HepG2 (cell line): Measurements from ENCODE around the gene LAMA5. TPM values are rescaled to one million over a fixed set of nuclear protein-coding genes. Genes with fewer than 3 reads are reported as not detected.

Source experiments
- ARID4A ChIP-seq: sonication (generic); formaldehyde crosslinking; IDR thresholded peaks from 2 replicates; pipeline ENCODE4 v1.5.0; 2020; ENCODE audit warnings: mild to moderate bottlenecking, missing genetic modification reagents, borderline replicate concordance
- KLF12 ChIP-seq: sonication (generic); formaldehyde crosslinking; IDR thresholded peaks from 2 replicates; pipeline ENCODE4 v1.4.0; 2020; ENCODE audit warnings: missing genetic modification reagents, borderline replicate concordance
- MEIS2 ChIP-seq: sonication (generic); formaldehyde crosslinking; IDR thresholded peaks from 2 replicates; pipeline ENCODE4 v1.9.0; 2021; ENCODE audit warnings: mild to moderate bottlenecking, missing genetic modification reagents
- NCOA2 ChIP-seq: sonication (generic); formaldehyde crosslinking; IDR thresholded peaks from 2 replicates; pipeline ENCODE4 v1.8.0; 2022; ENCODE audit warnings: inconsistent platforms
- NR3C1 ChIP-seq: sonication (generic); formaldehyde crosslinking; IDR thresholded peaks from 2 replicates; pipeline ENCODE4 v1.4.0; 2020; ENCODE audit warnings: missing genetic modification reagents
- RAD51 ChIP-seq: fragments of 450-650 bp; IDR thresholded peaks from 2 replicates; pipeline ENCODE4 v1.6.1; 2016; ENCODE audit warnings: borderline replicate concordance
- SIN3A ChIP-seq: IDR thresholded peaks from 2 replicates; pipeline ENCODE4 v1.6.1; 2011; ENCODE audit warnings: low read depth, mild to moderate bottlenecking, control low read depth, low read length, borderline replicate concordance
- SKIL ChIP-seq: sonication (generic); formaldehyde crosslinking; IDR thresholded peaks from 2 replicates; pipeline ENCODE4 v1.8.0; 2022; ENCODE audit warnings: missing genetic modification reagents, mild to moderate bottlenecking, moderate library complexity, borderline replicate concordance
- SNAPC2 ChIP-seq: sonication (generic); formaldehyde crosslinking; IDR thresholded peaks from 2 replicates; pipeline ENCODE4 v1.8.1; 2022; ENCODE audit warnings: mild to moderate bottlenecking, missing genetic modification reagents
- TEAD3 ChIP-seq: optimal IDR thresholded peaks from 2 replicates; pipeline ENCODE3; 2016; ENCODE audit warnings: borderline replicate concordance
- ZBTB34 ChIP-seq: sonication (generic); formaldehyde crosslinking; IDR thresholded peaks from 2 replicates; pipeline ENCODE4 v1.8.0; 2022; ENCODE audit warnings: mild to moderate bottlenecking, missing genetic modification reagents
- ZC3H4 ChIP-seq: sonication (generic); formaldehyde crosslinking; IDR thresholded peaks from 2 replicates; pipeline ENCODE4 v1.4.0; 2020; ENCODE audit warnings: missing genetic modification reagents, borderline replicate concordance
- ZNF253 ChIP-seq: sonication (generic); formaldehyde crosslinking; IDR thresholded peaks from 2 replicates; pipeline ENCODE4 v1.8.0; 2022; ENCODE audit warnings: mild to moderate bottlenecking, missing genetic modification reagents, borderline replicate concordance
- ZNF263 ChIP-seq: sonication (generic); formaldehyde crosslinking; IDR thresholded peaks from 2 replicates; pipeline ENCODE4 v1.4.0; 2020; ENCODE audit warnings: missing genetic modification reagents
- ZNF468 ChIP-seq: sonication (generic); formaldehyde crosslinking; IDR thresholded peaks from 2 replicates; pipeline ENCODE4 v1.8.0; 2022; ENCODE audit warnings: mild to moderate bottlenecking, moderate library complexity, missing genetic modification reagents
- ZNF510 ChIP-seq: sonication (generic); formaldehyde crosslinking; IDR thresholded peaks from 2 replicates; pipeline ENCODE4 v1.4.0; 2020; ENCODE audit warnings: low read depth, mild to moderate bottlenecking, missing genetic modification reagents
- ZNF710 ChIP-seq: sonication (generic); formaldehyde crosslinking; IDR thresholded peaks from 2 replicates; pipeline ENCODE4 v1.5.0; 2020; ENCODE audit warnings: mild to moderate bottlenecking, missing genetic modification reagents, borderline replicate concordance
- ZNF766 ChIP-seq: sonication (generic); formaldehyde crosslinking; IDR thresholded peaks from 2 replicates; pipeline ENCODE4 v1.5.0; 2020; ENCODE audit warnings: missing genetic modification reagents, borderline replicate concordance
- ZNF850 ChIP-seq: sonication (generic); formaldehyde crosslinking; conservative IDR thresholded peaks from 2 replicates; pipeline ENCODE4 v1.9.0; 2021; ENCODE audit warnings: mild to moderate bottlenecking, missing genetic modification reagents
- polyA plus RNA-seq, 8 experiments: library from polyadenylated mRNA; depleted of rRNA in 3 of 8; stranded (reverse) in 7 of 8; unstranded in 1 of 8; fragments of >200 nt; fragmentation: Illumina TruSeq in 4 of 8; extraction: Trizol in 4 of 8; gene quantifications; 2 replicates each; pipeline versions ENCODE4 v1.2.1 to v1.2.3, GENCODE V29; 2011 to 2016; ENCODE audit warnings: low read depth in 4 of 8, missing spikeins in 1 of 8, mixed read lengths in 1 of 8; ENCODE audit not compliant: insufficient read depth in 1 of 8
- total RNA-seq, 5 experiments: library from RNA; depleted of rRNA; stranded (reverse); fragments of >200 nt; fragmentation: Illumina TruSeq; extraction: Trizol; gene quantifications; 2 replicates each; pipeline ENCODE4 v1.2.3, GENCODE V29; 2016; ENCODE audit warnings: low read depth in 1 of 5

Gene LAMA5
- total and polyA plus RNA-seq, 2 of the 13 experiments (the other 11 are each of a cell fraction or from before 2014, with no cell fraction given) = 21.0 to 44.7 TPM

GRCh38 chr20:62366370-62367135 lies 559 bp downstream of the LAMA5 start (continued):
- TF ChIP-seq ARID4A (CRISPR knock-in tag) (peak; percentile 75), ZBTB34 (CRISPR knock-in tag) (no peak), TEAD3 (CRISPR knock-in tag) (peak; percentile 40), NR3C1 (CRISPR knock-in tag) (no peak; the same call in 1 of the 2 replicates), SNAPC2 (CRISPR knock-in tag) (no peak), ZNF850 (no peak), ZNF263 (CRISPR knock-in tag) (peak; percentile 41; the same call in 1 of the 2 replicates), ZC3H4 (no peak), ZNF253 (CRISPR knock-in tag) (0 out of 2 replicates have a peak, but pooled peaks have one; percentile 52), ZNF766 (CRISPR knock-in tag) (0 out of 2 replicates have a peak, but pooled peaks have one; percentile 15), ZNF710 (CRISPR knock-in tag) (peak; percentile 53; the same call in 1 of the 2 replicates), ZNF510 (no peak), SKIL (CRISPR knock-in tag) (no peak), ZNF468 (CRISPR knock-in tag) (no peak), KLF12 (CRISPR knock-in tag) (peak; percentile 63; the same call in 1 of the 2 replicates), MEIS2 (peak; percentile 64), SIN3A (no peak), NCOA2 (CRISPR knock-in tag) (peak; percentile 39; the same call in 1 of the 2 replicates), RAD51 (no peak)
